Progenitor cell of endocrine pancreas (in vitro differentiated cells): ENCODE data around the gene NYAP2. TPM values are rescaled to one million over a fixed set of nuclear protein-coding genes. Genes with fewer than 3 reads are reported as not detected.

Experiments
- DNase-seq: peaks from one replicate; pipeline ENCODE4 v3.0.0; 2021; ENCODE audit warnings: low spot score; ENCODE audit not compliant: unreplicated experiment
- H3K27ac Mint-ChIP-seq: 2 replicates; pipeline ENCODE4 v1.8.0; 2021; ENCODE audit warnings: mild to moderate bottlenecking, moderate library complexity, mixed read lengths
- H3K27me3 Mint-ChIP-seq: 2 replicates; pipeline ENCODE4 v1.8.0; 2021; ENCODE audit warnings: mixed read lengths
- H3K36me3 Mint-ChIP-seq: 2 replicates; pipeline ENCODE4 v1.8.0; 2022; ENCODE audit warnings: mixed read lengths; ENCODE audit not compliant: insufficient read depth
- H3K4me1 Mint-ChIP-seq: 2 replicates; pipeline ENCODE4 v1.8.0; 2021; ENCODE audit warnings: low read depth, mixed read lengths
- H3K4me3 Mint-ChIP-seq: 2 replicates; pipeline ENCODE4 v1.8.0; 2021; ENCODE audit warnings: low read depth, mild to moderate bottlenecking, moderate library complexity, mixed read lengths
- H3K9me3 Mint-ChIP-seq: 2 replicates; pipeline ENCODE4 v1.8.0; 2021; ENCODE audit warnings: low read depth, mixed read lengths
- total RNA-seq: library from RNA; stranded (reverse); gene quantifications from 2 replicates; pipeline ENCODE4 v1.2.1, GENCODE V29; 2021
- TF ChIP-seq, protein P1 (sequence below): fragments of 200-600 bp; sonication (generic); IDR thresholded peaks from one replicate; pipeline ENCODE4 v1.5.0; 2021; ENCODE audit warnings: antibody characterized with exemption, mild to moderate bottlenecking; ENCODE audit not compliant: unreplicated experiment

NYAP2 gene
- total RNA-seq, 1 donor from 2014 or later: 0.10 TPM

DNA sequence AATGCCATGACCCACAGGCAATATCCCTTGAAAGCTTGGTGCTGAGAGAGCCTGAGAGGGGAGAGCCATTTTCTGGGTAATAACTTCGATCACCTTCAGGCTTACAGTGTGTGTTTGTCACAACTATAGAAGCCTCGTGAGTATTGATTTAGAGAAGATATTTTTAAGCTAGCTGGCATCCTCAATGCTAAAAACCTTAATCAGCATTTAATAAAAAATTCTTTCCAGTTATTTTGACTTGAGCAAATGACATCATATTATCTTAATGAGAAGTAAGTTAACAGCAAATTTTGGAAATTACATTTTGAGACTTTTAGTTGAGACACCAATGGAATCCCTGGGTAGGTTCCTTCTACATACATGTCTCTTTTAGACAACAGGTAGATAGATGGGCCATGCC, 283.7 kb downstream of the NYAP2 start:
- no peaks in the 10 kb centered on the region for H3K36me3 Mint-ChIP-seq
- H3K4me3 Mint-ChIP-seq: no peak overlapping the region
- DNase-seq: no peak

GRCh38 chr2:225690153-225690552, 290.6 kb downstream of the NYAP2 start:
- Mint-ChIP-seq H3K9me3 (no peaks in the 10 kb centered on the region), H3K4me3 (no peak overlapping the region), H3K36me3 (no peaks in the 10 kb centered on the region), H3K27ac (no peak overlapping the region), H3K4me1 (peaks cover 2% of the 10 kb centered on the region), H3K27me3 (no peaks in the 10 kb centered on the region)
- no peak for DNase-seq
- TF ChIP-seq, protein P1, sequence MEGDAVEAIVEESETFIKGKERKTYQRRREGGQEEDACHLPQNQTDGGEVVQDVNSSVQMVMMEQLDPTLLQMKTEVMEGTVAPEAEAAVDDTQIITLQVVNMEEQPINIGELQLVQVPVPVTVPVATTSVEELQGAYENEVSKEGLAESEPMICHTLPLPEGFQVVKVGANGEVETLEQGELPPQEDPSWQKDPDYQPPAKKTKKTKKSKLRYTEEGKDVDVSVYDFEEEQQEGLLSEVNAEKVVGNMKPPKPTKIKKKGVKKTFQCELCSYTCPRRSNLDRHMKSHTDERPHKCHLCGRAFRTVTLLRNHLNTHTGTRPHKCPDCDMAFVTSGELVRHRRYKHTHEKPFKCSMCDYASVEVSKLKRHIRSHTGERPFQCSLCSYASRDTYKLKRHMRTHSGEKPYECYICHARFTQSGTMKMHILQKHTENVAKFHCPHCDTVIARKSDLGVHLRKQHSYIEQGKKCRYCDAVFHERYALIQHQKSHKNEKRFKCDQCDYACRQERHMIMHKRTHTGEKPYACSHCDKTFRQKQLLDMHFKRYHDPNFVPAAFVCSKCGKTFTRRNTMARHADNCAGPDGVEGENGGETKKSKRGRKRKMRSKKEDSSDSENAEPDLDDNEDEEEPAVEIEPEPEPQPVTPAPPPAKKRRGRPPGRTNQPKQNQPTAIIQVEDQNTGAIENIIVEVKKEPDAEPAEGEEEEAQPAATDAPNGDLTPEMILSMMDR: no peak

More for the DNA sequence above, 283.7 kb downstream of the NYAP2 start:
- TF ChIP-seq, protein P1: no peak
- Mint-ChIP-seq H3K27ac (no peak overlapping the region), H3K9me3 (no peaks in the 10 kb centered on the region), H3K4me1 (peaks cover 2% of the 10 kb centered on the region), H3K27me3 (no peaks in the 10 kb centered on the region)

GRCh38 chr2:225691711-225692110, 292.2 kb downstream of the NYAP2 start:
- no peak for DNase-seq
- Mint-ChIP-seq H3K27me3 (no peaks in the 10 kb centered on the region), H3K4me1 (no peaks in the 10 kb centered on the region), H3K36me3 (no peaks in the 10 kb centered on the region), H3K4me3 (no peak overlapping the region), H3K27ac (no peak overlapping the region), H3K9me3 (no peaks in the 10 kb centered on the region)
- TF ChIP-seq, protein P1: no peak

- Mint-ChIP-seq H3K9me3 (no peaks in the 10 kb centered on the region), H3K36me3 (no peaks in the 10 kb centered on the region), H3K4me1 (no peaks in the 10 kb centered on the region), H3K27ac (no peak overlapping the region), H3K27me3 (no peaks in the 10 kb centered on the region), H3K4me3 (no peak overlapping the region)
- no peak for DNase-seq
- TF ChIP-seq, protein P1: no peak
Measured at GRCh38 chr2:225693259-225693658, 293.7 kb downstream of the NYAP2 start.

- no peak overlapping the region for H3K27ac Mint-ChIP-seq
- TF ChIP-seq, protein P1: no peak
- no peaks in the 10 kb centered on the region for H3K4me1 Mint-ChIP-seq
- H3K9me3 Mint-ChIP-seq: no peaks in the 10 kb centered on the region
- DNase-seq: no peak
- H3K27me3 Mint-ChIP-seq: no peaks in the 10 kb centered on the region
- H3K4me3 Mint-ChIP-seq: no peak overlapping the region
- H3K36me3 Mint-ChIP-seq: no peaks in the 10 kb centered on the region
Measured at GRCh38 chr2:225694664-225695063, 295.2 kb downstream of the NYAP2 start.
